Measurements from ENCODE around the gene NRM.
"Not testable (repeated sequence)": the region's sequence is repeated elsewhere in the genome, so short reads cannot be mapped to it uniquely, and the experiment has no call there.

NRM gene

GRCh38 chr6:30679765-30680535 is 10.8 kb downstream of the NRM start:
- H3K27me3 Mint-ChIP-seq: no peaks in the 10 kb centered on the region
- peak overlapping the region; percentile 93 for H3K4me3 Mint-ChIP-seq
- intact Hi-C loops (cut with micrococcal nuclease): loop anchor here (1.0 to 2.0 kb wide), 2 partner anchors 42 to 51 kb away; no protein-coding TSS in a partner anchor
- peak overlapping the region; percentile 91 for H3K27ac Mint-ChIP-seq
- H3K4me1 Mint-ChIP-seq (ENCODE audit: low read depth): peaks cover 59% of the 10 kb centered on the region
- no peaks in the 10 kb centered on the region for H3K9me3 Mint-ChIP-seq
- peaks cover 95% of the 10 kb centered on the region for H3K36me3 Mint-ChIP-seq (ENCODE audit: low read depth)

DNA sequence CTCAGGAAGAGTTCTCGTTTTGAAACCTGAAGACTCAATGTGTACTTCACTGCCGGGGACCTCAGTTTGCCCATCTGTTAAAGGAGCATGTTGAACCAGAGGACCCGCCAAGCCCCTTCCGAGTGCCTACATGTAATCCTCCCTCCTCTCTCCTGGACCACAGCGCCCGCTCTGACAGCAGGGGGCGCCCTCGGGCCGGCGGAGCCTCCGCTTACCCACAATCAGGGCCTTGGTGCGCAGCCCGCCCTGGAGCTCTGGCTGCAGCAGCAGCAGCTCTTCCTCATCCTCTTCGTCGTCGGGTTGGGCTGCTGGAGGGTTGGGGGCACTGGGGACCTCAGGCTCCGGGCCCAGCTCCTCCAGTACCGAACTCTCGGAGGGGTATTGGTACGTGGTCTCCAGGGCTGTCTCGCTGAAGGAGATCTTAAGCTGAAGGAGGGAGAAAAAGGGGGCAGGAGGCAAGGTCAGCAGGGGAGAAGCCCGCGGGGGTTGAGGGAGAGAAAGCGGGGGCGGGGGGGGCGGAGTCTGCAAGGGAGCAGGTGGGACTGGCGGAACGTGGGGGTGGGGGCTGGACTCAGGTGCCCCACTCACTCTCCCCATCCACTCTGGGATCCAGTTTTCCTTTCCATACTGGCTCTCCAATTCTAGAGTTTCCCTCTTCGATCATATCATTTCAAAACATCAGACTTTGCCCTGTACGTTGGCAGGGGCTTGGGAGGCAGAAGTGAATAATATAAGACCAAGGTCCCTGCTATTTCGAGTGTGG is 11.6 kb downstream of the NRM start:
- Mint-ChIP-seq H3K27me3 (no peaks in the 10 kb centered on the region), H3K4me3 (peak overlapping the region; percentile 93), H3K36me3 (ENCODE audit: low read depth) (peaks cover 87% of the 10 kb centered on the region), H3K4me1 (ENCODE audit: low read depth) (peaks cover 56% of the 10 kb centered on the region), H3K27ac (peak overlapping the region; percentile 91), H3K9me3 (no peaks in the 10 kb centered on the region)
- intact Hi-C loops (cut with micrococcal nuclease): loop anchor here (1.0 to 2.0 kb wide), 2 partner anchors 43 to 52 kb away; no protein-coding TSS in a partner anchor

GRCh38 chr6:30676660-30677285 is 14.0 kb downstream of the NRM start:
- intact Hi-C loops (cut with micrococcal nuclease): no loop called here
- Mint-ChIP-seq H3K4me3 (no peak overlapping the region), H3K27ac (peak overlapping the region; percentile 7), H3K9me3 (no peaks in the 10 kb centered on the region), H3K4me1 (ENCODE audit: low read depth) (peaks cover 59% of the 10 kb centered on the region), H3K27me3 (no peaks in the 10 kb centered on the region), H3K36me3 (ENCODE audit: low read depth) (peaks cover 72% of the 10 kb centered on the region)

- H3K4me3 Mint-ChIP-seq: peak within 1 kb of the TSS; percentile 89
- peaks cover 46% of the 10 kb centered on the region for H3K4me1 Mint-ChIP-seq (ENCODE audit: low read depth)
- no peaks in the 10 kb centered on the region for H3K27me3 Mint-ChIP-seq
- H3K27ac Mint-ChIP-seq: peak within 1 kb of the TSS; percentile 80
- no peaks in the 10 kb centered on the region for H3K9me3 Mint-ChIP-seq
- H3K36me3 Mint-ChIP-seq (ENCODE audit: low read depth): peaks cover 72% of the 10 kb centered on the region
- intact Hi-C loops (cut with micrococcal nuclease): loop anchor here (2.0 to 5.0 kb wide), 2 partner anchors 45 to 190 kb away; partner anchors contain the start of gene ATAT1
Observed at GRCh38 chr6:30672445-30673253, 18.1 kb downstream of the NRM start, which contains the start of gene DHX16. DHX16 (minus strand) TSS chr6:30673006; CDS start chr6:30672841, 165 bp downstream.

- H3K4me1 Mint-ChIP-seq (ENCODE audit: low read depth): peaks cover 45% of the 10 kb centered on the region
- H3K27me3 Mint-ChIP-seq: no peaks in the 10 kb centered on the region
- H3K4me3 Mint-ChIP-seq: no peak overlapping the region
- H3K36me3 Mint-ChIP-seq (ENCODE audit: low read depth): peaks cover 72% of the 10 kb centered on the region
- intact Hi-C loops (cut with micrococcal nuclease): loop anchor here (5.0 kb wide), 1 partner anchor 44 kb away; the partner anchor contains the start of gene ATAT1
- H3K27ac Mint-ChIP-seq: peak overlapping the region; percentile 5
- H3K9me3 Mint-ChIP-seq: no peaks in the 10 kb centered on the region
Observed at GRCh38 chr6:30670760-30671527, 19.8 kb downstream of the NRM start.

GRCh38 chr6:30666300-30666699 is 24.5 kb downstream of the NRM start:
- intact Hi-C loops (cut with micrococcal nuclease); H3K27me3 Mint-ChIP-seq; H3K27ac Mint-ChIP-seq; H3K9me3 Mint-ChIP-seq; H3K4me3 Mint-ChIP-seq: not testable (repeated sequence)
- H3K36me3 Mint-ChIP-seq (ENCODE audit: low read depth): peaks cover 100% of the 10 kb centered on the region
- peaks cover 24% of the 10 kb centered on the region for H3K4me1 Mint-ChIP-seq (ENCODE audit: low read depth)

- Mint-ChIP-seq H3K9me3 (no peaks in the 10 kb centered on the region), H3K4me3 (no peak overlapping the region), H3K36me3 (ENCODE audit: low read depth) (peaks cover 100% of the 10 kb centered on the region), H3K4me1 (ENCODE audit: low read depth) (peaks cover 13% of the 10 kb centered on the region), H3K27ac (no peak overlapping the region), H3K27me3 (no peaks in the 10 kb centered on the region)
- intact Hi-C loops (cut with micrococcal nuclease): no loop called here
Observed at GRCh38 chr6:30664994-30665767, 25.6 kb downstream of the NRM start.

- H3K36me3 Mint-ChIP-seq (ENCODE audit: low read depth): peaks cover 100% of the 10 kb centered on the region
- H3K9me3 Mint-ChIP-seq; H3K4me3 Mint-ChIP-seq; H3K27me3 Mint-ChIP-seq; intact Hi-C loops (cut with micrococcal nuclease): not testable (repeated sequence)
- H3K4me1 Mint-ChIP-seq (ENCODE audit: low read depth): peaks cover 18% of the 10 kb centered on the region
- H3K27ac Mint-ChIP-seq: peak overlapping the region; percentile 82
Observed at GRCh38 chr6:30657922-30658321, 32.9 kb downstream of the NRM start.

GRCh38 chr6:30657454-30657853 is 33.3 kb downstream of the NRM start:
- Mint-ChIP-seq H3K36me3 (ENCODE audit: low read depth) (peaks cover 100% of the 10 kb centered on the region), H3K4me3 (no peak overlapping the region), H3K4me1 (ENCODE audit: low read depth) (peaks cover 18% of the 10 kb centered on the region), H3K27ac (peak overlapping the region; percentile 82), H3K27me3 (no peaks in the 10 kb centered on the region), H3K9me3 (no peaks in the 10 kb centered on the region)
- intact Hi-C loops (cut with micrococcal nuclease): no loop called here

DNA sequence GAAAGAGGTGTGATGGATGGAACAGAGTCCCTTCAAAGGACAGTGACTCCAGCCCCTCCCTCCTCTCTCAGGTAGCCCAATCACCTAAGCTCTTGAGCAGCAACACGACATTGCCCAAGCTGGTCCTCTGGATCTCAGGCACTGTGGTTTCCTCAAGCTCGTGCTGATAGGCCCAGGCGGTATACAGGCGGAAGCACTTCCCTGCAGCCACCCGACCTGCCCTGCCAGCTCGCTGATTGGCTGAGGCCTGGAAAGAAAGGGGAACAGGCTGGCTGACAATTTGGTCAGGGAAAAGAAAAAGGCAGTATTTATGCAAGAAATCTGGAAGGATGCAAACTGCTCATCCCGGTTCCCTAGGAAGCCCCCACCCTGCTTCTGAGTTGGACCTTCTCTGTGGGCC is 34.3 kb downstream of the NRM start:
- Mint-ChIP-seq H3K36me3 (ENCODE audit: low read depth) (peaks cover 100% of the 10 kb centered on the region), H3K4me1 (ENCODE audit: low read depth) (peaks cover 18% of the 10 kb centered on the region), H3K4me3 (no peak overlapping the region), H3K9me3 (no peaks in the 10 kb centered on the region), H3K27ac (peak overlapping the region; percentile 82), H3K27me3 (no peaks in the 10 kb centered on the region)
- intact Hi-C loops (cut with micrococcal nuclease): no loop called here

DNA sequence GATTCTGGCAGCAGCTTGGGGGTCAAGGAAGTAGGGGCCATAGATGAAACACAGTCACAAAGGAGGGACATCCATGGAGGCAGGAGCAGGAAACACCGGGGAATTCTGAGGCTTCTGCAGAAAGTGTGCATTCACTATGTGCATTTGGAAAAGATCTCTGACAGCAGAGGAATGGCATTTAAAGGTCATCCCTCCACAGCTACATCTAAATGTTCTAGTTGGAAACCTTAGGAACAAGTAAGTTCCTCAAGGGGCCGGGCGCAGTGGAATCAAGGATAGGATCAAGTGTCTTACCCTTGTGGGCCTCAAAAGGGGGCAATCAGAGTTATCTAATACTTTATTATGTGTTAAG is 35.1 kb downstream of the NRM start:
- no peak overlapping the region for H3K4me3 Mint-ChIP-seq
- intact Hi-C loops (cut with micrococcal nuclease): no loop called here

More for the DNA sequence above, 35.1 kb downstream of the NRM start:
- peaks cover 100% of the 10 kb centered on the region for H3K36me3 Mint-ChIP-seq (ENCODE audit: low read depth)
- H3K9me3 Mint-ChIP-seq: no peaks in the 10 kb centered on the region
- peak overlapping the region; percentile 23 for H3K27ac Mint-ChIP-seq
- no peaks in the 10 kb centered on the region for H3K27me3 Mint-ChIP-seq
- peaks cover 18% of the 10 kb centered on the region for H3K4me1 Mint-ChIP-seq (ENCODE audit: low read depth)
